ENCODE data around the gene ARHGAP19.

Gene ARHGAP19

GRCh38 chr10:97228130-97228774 lies 64.2 kb downstream of the ARHGAP19 start:
- no peak for DNase-seq (ENCODE audit: low read depth)

- no peak for DNase-seq (ENCODE audit: low read depth)
These were observed 66.0 kb downstream of the ARHGAP19 start for GRCh38 chr10:97226398-97226797.

- DNase-seq (ENCODE audit: low read depth) = no peak
These were observed 67.7 kb downstream of the ARHGAP19 start for GRCh38 chr10:97224483-97225435.

GRCh38 chr10:97222326-97222961 lies 70.0 kb downstream of the ARHGAP19 start:
- no peak for DNase-seq (ENCODE audit: low read depth)

- no peak for DNase-seq (ENCODE audit: low read depth)
These were observed 72.1 kb downstream of the ARHGAP19 start for GRCh38 chr10:97220355-97220754.

- DNase-seq (ENCODE audit: low read depth) = peak; percentile 9
These were observed 75.1 kb downstream of the ARHGAP19 start for GRCh38 chr10:97217299-97217698.

GRCh38 chr10:97215619-97216260 lies 76.7 kb downstream of the ARHGAP19 start:
- no peak for DNase-seq (ENCODE audit: low read depth)

GRCh38 chr10:97213431-97213830 lies 79.0 kb downstream of the ARHGAP19 start:
- DNase-seq (ENCODE audit: low read depth) = no peak

GRCh38 chr10:97211229-97211628 lies 81.2 kb downstream of the ARHGAP19 start:
- DNase-seq (ENCODE audit: low read depth) = no peak

GRCh38 chr10:97210543-97210960 lies 81.9 kb downstream of the ARHGAP19 start:
- DNase-seq (ENCODE audit: low read depth) = peak; percentile 68

GRCh38 chr10:97207756-97208346 lies 84.6 kb downstream of the ARHGAP19 start:
- DNase-seq (ENCODE audit: low read depth) = no peak

GRCh38 chr10:97207131-97207530 lies 85.3 kb downstream of the ARHGAP19 start:
- no peak for DNase-seq (ENCODE audit: low read depth)

GRCh38 chr10:97204826-97205679 lies 87.4 kb downstream of the ARHGAP19 start:
- DNase-seq (ENCODE audit: low read depth) = no peak

- no peak for DNase-seq (ENCODE audit: low read depth)
These were observed 89.2 kb downstream of the ARHGAP19 start for GRCh38 chr10:97203220-97203619.

GRCh38 chr10:97200616-97201015 lies 91.8 kb downstream of the ARHGAP19 start:
- DNase-seq (ENCODE audit: low read depth) = no peak

GRCh38 chr10:97199152-97199551 lies 93.3 kb downstream of the ARHGAP19 start:
- DNase-seq (ENCODE audit: low read depth) = no peak

GRCh38 chr10:97197030-97197500 lies 95.4 kb downstream of the ARHGAP19 start:
- no peak for DNase-seq (ENCODE audit: low read depth)

GRCh38 chr10:97196223-97197029 lies 96.0 kb downstream of the ARHGAP19 start:
- peak; percentile 62 for DNase-seq (ENCODE audit: low read depth)

GRCh38 chr10:97195706-97196222 lies 96.7 kb downstream of the ARHGAP19 start:
- DNase-seq (ENCODE audit: low read depth) = no peak
